Stimulated activated CD4-positive, alpha-beta T cell treated with anti-CD3 and anti-CD28 coated beads, Interleukin-1b, Interleukin-23, amount 100 ng/mL, for 48 hours (primary cell): ENCODE measurements around the gene APCDD1.
"Not testable (repeated sequence)": the region's sequence is repeated elsewhere in the genome, so short reads cannot be mapped to it uniquely, and the experiment has no call there.

Experiments
- DNase-seq: peaks from one replicate; pipeline ENCODE4 v3.0.0-alpha.2; 2020

APCDD1 gene

DNA sequence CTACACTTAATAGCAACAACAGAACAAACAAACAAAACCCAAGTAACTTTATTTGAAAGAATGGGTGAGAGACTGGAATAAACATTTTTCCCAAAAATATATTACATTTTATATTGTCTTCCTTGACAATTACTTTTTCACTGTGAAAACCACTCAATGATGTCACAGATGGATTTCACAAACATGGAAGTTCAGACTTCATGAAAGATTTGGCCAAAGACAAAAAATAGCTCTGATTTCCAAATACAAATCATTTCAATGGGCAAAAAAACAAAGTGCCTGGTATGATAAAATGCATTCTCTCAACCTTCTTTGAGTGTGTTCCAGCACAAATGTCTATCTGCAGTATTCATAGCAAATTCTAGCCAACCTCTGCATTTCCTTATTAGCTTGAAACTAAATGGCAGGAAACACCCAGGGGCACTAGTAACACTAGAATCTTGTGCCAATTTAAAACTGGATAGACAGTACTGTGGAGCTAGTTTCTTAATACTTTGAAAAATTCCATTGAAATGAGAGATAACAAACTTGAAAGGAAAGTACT lies 42.8 kb downstream of the APCDD1 start:
- no peak for DNase-seq

GRCh38 chr18:10499230-10499629 lies 44.8 kb downstream of the APCDD1 start:
- DNase-seq: peak; percentile 10

- DNase-seq: no peak
Measured at GRCh38 chr18:10500038-10500437, 45.6 kb downstream of the APCDD1 start.

DNA sequence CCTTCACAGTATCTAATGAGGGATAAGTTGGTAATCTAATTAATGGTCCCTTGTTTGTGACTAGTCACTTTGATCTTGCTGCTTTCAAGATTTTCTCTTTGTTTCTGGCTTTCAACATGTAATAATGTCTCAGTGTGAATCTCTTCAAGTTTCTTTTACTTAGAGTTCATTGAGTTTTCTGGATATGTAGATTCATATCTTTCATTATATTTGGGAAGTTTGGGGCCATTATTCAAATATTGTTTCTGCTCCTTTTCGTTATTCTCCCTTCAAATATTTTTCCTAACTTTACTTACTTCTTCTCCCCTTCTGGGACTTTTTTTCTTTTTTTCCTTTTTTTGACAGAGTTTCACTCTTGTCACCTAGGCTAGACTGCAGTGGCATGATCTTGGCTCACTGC lies 50.3 kb downstream of the APCDD1 start:
- DNase-seq: no peak

GRCh38 chr18:10505892-10506291 lies 51.5 kb downstream of the APCDD1 start:
- not testable (repeated sequence) for DNase-seq

DNA sequence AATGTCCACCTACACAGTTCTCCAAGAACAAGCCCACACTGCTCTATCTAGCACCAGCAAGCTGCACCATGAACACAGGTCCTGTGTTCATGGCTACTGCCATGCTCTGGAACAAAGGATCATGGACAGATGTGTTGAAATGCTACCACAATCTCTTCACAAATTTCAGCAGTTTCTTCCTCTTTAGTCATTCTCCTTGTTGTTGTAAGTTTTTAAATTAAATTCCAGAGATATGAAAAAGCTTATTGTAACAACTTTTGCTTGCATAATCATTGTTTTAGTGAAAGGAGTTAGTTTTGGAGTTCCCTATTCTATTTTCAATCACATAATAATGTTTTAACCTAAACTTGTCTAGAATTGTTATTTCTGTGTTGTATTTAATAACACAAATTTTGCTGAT lies 54.2 kb downstream of the APCDD1 start:
- DNase-seq: no peak

DNA sequence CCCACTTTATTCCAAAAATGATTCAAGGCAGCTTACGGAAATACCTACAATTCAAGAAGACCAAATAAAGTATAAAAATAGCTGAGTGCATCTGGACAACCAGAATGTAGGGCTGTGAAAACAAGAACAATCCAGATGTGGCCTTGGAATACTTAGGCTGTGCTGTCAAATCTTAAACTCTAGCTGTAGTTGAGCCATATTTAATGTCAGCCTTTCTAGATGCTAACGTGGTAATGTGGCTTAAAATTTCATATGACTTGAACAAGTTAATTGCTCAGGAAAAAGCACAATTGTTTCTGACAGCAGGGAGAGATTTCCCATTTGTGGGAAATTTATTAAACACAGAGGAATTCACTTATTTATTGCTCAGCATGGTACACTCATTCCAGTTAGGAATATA lies 56.8 kb downstream of the APCDD1 start:
- no peak for DNase-seq

- no peak for DNase-seq
Measured at GRCh38 chr18:10514082-10514481, 59.6 kb downstream of the APCDD1 start.

GRCh38 chr18:10514601-10515000 lies 60.2 kb downstream of the APCDD1 start:
- no peak for DNase-seq

- no peak for DNase-seq
Measured at GRCh38 chr18:10515456-10515855, 61.0 kb downstream of the APCDD1 start.

GRCh38 chr18:10516078-10516477 lies 61.6 kb downstream of the APCDD1 start:
- no peak for DNase-seq

GRCh38 chr18:10518595-10519255 lies 64.3 kb downstream of the APCDD1 start:
- DNase-seq: no peak

GRCh38 chr18:10519366-10519765 lies 64.9 kb downstream of the APCDD1 start:
- DNase-seq: no peak

DNA sequence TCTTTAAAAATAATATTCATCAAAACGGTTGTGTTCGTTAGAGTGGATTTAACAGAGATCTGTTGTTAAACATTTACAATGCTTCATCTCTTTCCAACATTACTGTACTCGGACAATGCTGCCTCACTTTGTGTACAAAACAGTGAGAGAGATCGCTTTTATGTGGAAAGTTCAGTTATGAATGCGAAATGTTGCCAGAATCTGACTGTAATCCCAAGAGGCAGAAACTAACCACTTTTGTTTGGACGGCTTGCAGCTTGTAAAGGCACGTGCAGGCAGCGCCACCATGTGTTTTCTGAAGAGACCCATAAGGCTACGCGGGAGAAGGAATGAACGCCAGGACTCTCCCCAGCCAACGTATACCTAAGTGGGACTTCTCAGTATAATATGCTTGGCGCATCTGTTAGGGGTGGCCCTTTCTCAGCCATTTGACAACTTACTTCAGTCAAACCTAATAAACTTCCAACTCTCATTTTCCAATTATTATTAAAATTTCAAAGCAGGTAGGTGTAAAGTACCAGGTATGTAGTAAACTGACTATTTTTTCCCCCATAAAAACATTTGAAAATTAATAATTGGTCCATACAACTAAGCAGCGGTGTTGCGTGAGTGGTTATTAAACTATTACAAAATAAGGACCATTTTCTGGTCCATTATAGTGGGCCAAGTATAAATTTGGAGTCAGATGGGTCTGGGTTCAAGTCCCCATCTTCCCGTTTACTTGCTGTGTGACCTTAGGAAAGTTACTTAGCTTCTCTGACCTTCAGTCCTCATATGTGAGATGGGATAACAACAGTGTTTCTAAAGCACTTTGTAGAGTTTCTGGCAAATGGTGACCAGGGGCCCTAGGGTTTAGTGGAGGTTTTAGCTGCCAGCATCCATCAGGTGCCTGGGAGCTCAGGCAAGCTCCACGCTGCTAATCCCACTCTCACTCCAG lies 65.8 kb downstream of the APCDD1 start:
- peak; percentile 60 for DNase-seq

- no peak for DNase-seq
Measured at GRCh38 chr18:10521566-10521965, 67.1 kb downstream of the APCDD1 start.

DNA sequence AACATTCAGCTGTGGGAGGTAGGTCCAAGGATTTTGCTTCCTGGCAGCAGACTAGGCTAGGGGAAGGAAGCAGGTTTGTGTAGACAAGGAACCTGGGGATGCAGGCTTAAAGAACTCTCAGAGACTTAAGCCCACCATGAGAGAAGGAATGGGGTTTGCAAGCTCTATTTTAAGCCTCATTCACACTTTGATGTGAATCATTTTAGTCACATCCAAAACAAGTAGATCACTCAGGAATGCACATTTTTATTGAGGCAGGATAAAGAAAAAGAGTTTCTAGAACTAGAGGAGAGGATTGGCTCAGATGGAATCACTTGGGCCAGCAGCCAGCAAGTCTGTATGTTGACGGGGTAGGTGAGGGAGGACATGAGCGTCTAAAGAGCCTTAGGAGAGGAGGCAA lies 68.1 kb downstream of the APCDD1 start:
- DNase-seq: no peak

GRCh38 chr18:10523544-10523943 lies 69.1 kb downstream of the APCDD1 start:
- DNase-seq: no peak

DNA sequence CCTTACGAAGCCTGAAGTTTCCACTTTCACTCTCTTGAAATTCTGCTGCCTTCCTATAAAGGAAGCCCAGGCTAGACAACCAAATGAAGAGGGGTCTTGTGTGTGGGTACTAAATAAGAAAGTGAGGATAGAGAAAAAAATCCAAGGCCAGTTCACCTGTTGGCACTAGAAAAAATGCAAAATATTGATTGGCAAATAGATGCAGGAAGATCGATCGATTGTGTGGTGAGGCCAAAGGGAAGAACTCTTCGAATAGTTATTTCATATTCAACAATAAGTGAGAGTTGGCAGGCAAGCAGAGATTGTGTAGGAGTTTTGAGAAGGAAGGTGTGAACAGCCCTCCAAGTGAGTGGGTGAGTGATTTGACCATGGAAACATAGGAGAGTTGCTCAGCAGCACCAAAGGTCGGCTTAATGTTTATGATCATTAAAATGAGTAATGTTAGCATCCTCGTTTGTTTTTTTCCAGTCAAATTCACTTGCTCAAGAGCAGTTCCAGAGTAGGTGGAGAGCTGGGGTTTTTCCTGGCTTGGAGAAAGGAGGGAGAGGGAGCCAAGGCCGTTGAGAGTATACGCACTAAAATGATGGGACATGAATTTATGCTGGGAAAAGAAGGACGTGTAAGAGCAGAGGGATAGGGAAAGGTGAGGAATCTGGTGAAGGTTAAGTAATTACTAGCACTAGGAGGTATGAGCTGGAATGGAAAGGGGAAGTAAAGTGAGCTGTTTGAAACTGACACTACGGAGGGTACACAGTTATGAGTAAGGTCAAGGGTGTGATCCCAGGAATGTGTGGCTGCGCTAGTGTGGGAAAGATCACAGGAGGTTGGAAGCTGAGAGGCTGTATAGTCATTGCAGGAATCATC lies 70.3 kb downstream of the APCDD1 start:
- no peak for DNase-seq

- DNase-seq: no peak
Measured at GRCh38 chr18:10525371-10525691, 70.9 kb downstream of the APCDD1 start.

DNA sequence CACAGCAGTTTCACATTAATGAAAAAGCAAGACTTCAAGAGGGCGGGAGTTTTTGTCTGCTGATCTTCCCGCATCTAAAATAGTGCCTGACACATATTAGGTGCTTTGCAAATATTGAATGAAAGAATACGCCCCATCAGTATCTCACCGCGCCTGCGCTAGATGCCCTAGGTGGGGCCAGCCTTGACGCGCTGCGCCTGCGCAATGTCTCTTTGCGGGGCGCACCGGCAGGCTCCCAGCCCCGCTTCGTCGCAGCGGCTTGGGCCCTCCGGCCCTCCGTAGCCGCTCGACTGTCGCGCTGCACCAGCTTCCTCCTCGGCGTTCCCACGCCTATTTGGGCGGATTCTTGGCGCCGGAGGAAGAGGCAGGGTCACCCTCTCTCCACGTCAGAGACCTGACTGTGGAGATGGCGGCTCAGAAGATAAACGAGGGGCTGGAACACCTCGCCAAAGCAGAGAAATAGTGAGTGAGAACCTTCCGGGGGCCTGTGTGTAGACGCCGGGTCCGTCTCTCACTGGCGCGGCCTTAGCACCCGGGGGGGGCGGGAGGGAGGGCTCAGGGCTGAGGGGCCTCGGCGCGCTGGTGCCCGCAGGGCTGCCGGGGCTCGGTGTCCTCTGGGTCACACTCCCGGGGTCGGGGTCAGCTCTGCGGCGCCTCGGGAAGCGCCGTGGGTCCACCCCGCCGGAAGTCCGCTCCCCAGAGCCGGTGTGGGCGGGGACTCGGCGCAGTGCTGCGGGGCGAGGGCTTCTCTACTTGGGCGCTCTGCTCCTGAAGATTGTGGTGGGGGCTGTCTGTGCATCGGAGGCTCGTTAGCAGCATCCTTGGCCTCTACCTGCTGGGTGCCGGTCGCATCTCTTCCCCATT lies 71.5 kb downstream of the APCDD1 start, which contains the start of gene NAPG:
NAPG (plus strand) TSS at position 331 of the 864 bp plus-strand sequence; CDS start at position 407, 76 bp downstream.
- DNase-seq: peak; percentile 90

DNA sequence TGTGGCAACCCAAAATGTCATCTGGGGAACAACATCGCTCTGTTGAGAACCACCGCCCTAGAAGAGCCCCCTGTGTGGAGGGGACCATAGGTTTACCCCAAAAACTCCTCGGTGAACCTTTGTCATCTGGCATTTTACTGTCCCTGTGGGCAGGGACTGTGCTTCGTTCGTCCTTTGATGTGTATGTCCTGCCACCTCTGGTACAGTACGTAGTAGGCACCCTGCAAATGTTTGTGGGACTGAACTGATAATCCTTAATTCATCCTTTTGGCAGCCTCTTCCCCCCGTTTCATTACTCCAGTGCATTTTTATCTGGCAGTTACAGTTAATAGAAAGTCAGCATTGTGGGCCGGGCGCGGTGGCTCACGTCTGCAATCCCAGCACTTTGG lies 72.1 kb downstream of the APCDD1 start:
- DNase-seq: no peak

GRCh38 chr18:10528439-10528838 lies 74.0 kb downstream of the APCDD1 start:
- DNase-seq: no peak
